ENCODE measurements around the gene PTPN22. TPM values are rescaled to one million over a fixed set of nuclear protein-coding genes. Genes with fewer than 3 reads are reported as not detected.

PTPN22 gene
- total RNA-seq, 1 experiment from 2014 or later: not detected

- TF ChIP-seq, protein P1, sequence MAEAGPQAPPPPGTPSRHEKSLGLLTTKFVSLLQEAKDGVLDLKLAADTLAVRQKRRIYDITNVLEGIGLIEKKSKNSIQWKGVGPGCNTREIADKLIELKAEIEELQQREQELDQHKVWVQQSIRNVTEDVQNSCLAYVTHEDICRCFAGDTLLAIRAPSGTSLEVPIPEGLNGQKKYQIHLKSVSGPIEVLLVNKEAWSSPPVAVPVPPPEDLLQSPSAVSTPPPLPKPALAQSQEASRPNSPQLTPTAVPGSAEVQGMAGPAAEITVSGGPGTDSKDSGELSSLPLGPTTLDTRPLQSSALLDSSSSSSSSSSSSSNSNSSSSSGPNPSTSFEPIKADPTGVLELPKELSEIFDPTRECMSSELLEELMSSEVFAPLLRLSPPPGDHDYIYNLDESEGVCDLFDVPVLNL (CRISPR knock-in tag; IDR thresholded peaks at IDR 0.05; ENCODE audit: borderline replicate concordance, low read depth): no peak
- TF ChIP-seq CREB1 (CRISPR knock-in tag; IDR thresholded peaks at IDR 0.05): no peak
- no peak for TF ChIP-seq EMX1 (CRISPR knock-in tag; IDR thresholded peaks at IDR 0.05)
- TF ChIP-seq, protein P2, sequence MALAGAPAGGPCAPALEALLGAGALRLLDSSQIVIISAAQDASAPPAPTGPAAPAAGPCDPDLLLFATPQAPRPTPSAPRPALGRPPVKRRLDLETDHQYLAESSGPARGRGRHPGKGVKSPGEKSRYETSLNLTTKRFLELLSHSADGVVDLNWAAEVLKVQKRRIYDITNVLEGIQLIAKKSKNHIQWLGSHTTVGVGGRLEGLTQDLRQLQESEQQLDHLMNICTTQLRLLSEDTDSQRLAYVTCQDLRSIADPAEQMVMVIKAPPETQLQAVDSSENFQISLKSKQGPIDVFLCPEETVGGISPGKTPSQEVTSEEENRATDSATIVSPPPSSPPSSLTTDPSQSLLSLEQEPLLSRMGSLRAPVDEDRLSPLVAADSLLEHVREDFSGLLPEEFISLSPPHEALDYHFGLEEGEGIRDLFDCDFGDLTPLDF (CRISPR knock-in tag; IDR thresholded peaks at IDR 0.05): no peak
- no peak for TF ChIP-seq ZBTB21 (CRISPR knock-in tag; IDR thresholded peaks at IDR 0.05; ENCODE audit: borderline replicate concordance)
- TF ChIP-seq NFATC4 (CRISPR knock-in tag; IDR thresholded peaks at IDR 0.05): no peak
- TF ChIP-seq, protein P3, sequence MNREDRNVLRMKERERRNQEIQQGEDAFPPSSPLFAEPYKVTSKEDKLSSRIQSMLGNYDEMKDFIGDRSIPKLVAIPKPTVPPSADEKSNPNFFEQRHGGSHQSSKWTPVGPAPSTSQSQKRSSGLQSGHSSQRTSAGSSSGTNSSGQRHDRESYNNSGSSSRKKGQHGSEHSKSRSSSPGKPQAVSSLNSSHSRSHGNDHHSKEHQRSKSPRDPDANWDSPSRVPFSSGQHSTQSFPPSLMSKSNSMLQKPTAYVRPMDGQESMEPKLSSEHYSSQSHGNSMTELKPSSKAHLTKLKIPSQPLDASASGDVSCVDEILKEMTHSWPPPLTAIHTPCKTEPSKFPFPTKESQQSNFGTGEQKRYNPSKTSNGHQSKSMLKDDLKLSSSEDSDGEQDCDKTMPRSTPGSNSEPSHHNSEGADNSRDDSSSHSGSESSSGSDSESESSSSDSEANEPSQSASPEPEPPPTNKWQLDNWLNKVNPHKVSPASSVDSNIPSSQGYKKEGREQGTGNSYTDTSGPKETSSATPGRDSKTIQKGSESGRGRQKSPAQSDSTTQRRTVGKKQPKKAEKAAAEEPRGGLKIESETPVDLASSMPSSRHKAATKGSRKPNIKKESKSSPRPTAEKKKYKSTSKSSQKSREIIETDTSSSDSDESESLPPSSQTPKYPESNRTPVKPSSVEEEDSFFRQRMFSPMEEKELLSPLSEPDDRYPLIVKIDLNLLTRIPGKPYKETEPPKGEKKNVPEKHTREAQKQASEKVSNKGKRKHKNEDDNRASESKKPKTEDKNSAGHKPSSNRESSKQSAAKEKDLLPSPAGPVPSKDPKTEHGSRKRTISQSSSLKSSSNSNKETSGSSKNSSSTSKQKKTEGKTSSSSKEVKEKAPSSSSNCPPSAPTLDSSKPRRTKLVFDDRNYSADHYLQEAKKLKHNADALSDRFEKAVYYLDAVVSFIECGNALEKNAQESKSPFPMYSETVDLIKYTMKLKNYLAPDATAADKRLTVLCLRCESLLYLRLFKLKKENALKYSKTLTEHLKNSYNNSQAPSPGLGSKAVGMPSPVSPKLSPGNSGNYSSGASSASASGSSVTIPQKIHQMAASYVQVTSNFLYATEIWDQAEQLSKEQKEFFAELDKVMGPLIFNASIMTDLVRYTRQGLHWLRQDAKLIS (CRISPR knock-in tag; IDR thresholded peaks at IDR 0.05; ENCODE audit: borderline replicate concordance): no peak
- TF ChIP-seq, protein P4, sequence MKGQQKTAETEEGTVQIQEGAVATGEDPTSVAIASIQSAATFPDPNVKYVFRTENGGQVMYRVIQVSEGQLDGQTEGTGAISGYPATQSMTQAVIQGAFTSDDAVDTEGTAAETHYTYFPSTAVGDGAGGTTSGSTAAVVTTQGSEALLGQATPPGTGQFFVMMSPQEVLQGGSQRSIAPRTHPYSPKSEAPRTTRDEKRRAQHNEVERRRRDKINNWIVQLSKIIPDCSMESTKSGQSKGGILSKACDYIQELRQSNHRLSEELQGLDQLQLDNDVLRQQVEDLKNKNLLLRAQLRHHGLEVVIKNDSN (CRISPR knock-in tag; IDR thresholded peaks at IDR 0.05): no peak
- no peak for TF ChIP-seq FOXP1 (CRISPR knock-in tag; IDR thresholded peaks at IDR 0.05; ENCODE audit: borderline replicate concordance)
- TF ChIP-seq, protein P5, sequence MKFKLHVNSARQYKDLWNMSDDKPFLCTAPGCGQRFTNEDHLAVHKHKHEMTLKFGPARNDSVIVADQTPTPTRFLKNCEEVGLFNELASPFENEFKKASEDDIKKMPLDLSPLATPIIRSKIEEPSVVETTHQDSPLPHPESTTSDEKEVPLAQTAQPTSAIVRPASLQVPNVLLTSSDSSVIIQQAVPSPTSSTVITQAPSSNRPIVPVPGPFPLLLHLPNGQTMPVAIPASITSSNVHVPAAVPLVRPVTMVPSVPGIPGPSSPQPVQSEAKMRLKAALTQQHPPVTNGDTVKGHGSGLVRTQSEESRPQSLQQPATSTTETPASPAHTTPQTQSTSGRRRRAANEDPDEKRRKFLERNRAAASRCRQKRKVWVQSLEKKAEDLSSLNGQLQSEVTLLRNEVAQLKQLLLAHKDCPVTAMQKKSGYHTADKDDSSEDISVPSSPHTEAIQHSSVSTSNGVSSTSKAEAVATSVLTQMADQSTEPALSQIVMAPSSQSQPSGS (CRISPR knock-in tag; IDR thresholded peaks at IDR 0.05; ENCODE audit: borderline replicate concordance, low read depth): no peak
These were observed 71.0 kb downstream of the PTPN22 start (continued) for GRCh38 chr1:113800487-113800886.

- CTCF ChIA-PET: no interaction called here
- Mint-ChIP-seq H3K4me1 (peaks cover 18% of the 10 kb centered on the region), H3K27me3 (ENCODE audit: low read depth) (no peaks in the 10 kb centered on the region), H3K36me3 (peaks cover 32% of the 10 kb centered on the region), H3K9me3 (no peaks in the 10 kb centered on the region), H3K27ac (no peak overlapping the region), H3K4me3 (no peak overlapping the region)
- POLR2A ChIA-PET: no interaction called here
- ATAC-seq (no peak), DNase-seq (ENCODE audit: low spot score) (no peak)
- TF ChIP-seq CDX4 (CRISPR knock-in tag; IDR thresholded peaks at IDR 0.05; ENCODE audit: borderline replicate concordance): no peak
- TF ChIP-seq ZNF425 (CRISPR knock-in tag; conservative IDR thresholded peaks at IDR 0.05): no peak
- no peak for TF ChIP-seq JUN (CRISPR knock-in tag; IDR thresholded peaks at IDR 0.05)
- TF ChIP-seq E2F5 (CRISPR knock-in tag; IDR thresholded peaks at IDR 0.05): no peak
These were observed 74.0 kb downstream of the PTPN22 start for GRCh38 chr1:113797472-113797871.

All from WTC11 (cell line).